ENCODE data around the gene CLIC6. TPM values are rescaled to one million over a fixed set of nuclear protein-coding genes. Genes with fewer than 3 reads are reported as not detected.
A peak's percentile ranks its signal among the peaks of the same experiment; 100 is the strongest.

Gene CLIC6
- total RNA-seq, 1 experiment from 2014 or later, result not detected

DNA sequence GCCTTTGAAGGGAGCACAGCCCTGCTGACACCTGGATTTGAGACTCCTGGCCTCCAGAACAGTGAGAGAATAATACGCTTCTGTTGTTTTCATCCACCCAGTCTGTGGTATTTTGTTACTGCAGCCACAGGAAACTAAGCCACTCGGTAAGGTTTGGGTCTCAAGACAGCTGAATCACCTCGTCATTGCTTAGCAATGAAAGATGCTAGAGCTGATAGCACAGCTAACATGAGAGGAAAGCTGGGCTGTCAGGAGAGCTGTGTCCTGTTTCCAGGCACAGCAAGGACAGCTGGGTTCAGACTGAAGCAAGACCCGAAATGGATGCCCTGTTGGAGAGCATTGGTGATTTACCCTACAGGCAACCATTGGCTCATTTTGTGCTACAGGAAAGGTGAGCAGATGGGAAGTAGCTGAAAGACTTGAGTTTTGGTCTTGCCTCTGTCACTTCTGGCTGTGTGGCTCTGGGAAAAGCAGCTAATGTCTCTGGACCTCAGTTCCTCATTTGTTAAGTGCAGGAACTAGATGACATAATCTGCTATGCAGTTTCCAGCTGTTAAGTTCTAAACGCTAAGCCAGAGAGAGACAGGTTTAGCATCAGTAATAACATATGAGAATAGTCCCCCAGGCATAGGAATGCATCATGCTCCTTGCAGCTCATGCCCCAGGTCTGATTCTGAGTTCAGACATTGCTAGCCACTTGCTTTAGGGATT is 58.0 kb downstream of the CLIC6 start:
- peak; percentile 75 for DNase-seq (ENCODE audit: low read depth)

DNA sequence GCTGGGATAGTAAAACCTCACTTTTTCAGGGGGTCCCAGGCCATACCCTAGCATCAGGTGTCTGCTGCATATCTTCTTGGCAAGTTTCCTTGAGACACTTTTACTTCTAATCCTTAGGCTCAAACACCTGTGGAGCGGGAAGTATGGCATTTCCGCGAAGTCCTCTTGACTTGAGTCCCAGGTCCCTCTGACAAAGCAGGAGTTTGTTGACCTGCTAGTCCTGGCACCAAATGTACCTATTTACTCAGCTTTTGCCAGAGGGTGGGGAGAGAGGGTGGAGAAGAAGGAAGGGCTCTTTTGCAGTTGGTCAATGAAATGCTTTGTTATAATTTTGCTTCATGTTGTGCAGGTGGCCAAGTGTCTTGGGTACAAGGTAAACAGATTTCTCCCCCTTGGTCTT is 59.7 kb downstream of the CLIC6 start:
- DNase-seq (ENCODE audit: low read depth), result no peak

DNA sequence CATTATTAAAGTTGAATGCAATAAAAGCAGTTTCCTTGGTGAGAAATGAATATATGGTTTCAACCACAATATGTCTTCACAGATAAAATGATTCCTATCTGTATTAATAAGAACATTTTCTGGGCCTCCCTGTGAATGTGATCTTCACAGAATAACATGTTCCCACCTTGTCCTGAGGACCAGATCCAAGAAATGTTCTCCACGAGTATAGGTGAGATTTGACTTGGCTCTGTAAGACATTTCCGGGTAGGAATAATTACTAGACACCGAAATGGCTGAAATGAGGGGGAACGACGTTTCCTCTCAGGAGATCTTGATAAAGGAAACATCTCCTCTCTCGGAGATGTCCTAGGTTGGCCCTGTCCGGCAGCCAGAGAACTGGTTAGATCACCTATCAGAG is 61.4 kb downstream of the CLIC6 start:
- DNase-seq (ENCODE audit: low read depth), result no peak

DNA sequence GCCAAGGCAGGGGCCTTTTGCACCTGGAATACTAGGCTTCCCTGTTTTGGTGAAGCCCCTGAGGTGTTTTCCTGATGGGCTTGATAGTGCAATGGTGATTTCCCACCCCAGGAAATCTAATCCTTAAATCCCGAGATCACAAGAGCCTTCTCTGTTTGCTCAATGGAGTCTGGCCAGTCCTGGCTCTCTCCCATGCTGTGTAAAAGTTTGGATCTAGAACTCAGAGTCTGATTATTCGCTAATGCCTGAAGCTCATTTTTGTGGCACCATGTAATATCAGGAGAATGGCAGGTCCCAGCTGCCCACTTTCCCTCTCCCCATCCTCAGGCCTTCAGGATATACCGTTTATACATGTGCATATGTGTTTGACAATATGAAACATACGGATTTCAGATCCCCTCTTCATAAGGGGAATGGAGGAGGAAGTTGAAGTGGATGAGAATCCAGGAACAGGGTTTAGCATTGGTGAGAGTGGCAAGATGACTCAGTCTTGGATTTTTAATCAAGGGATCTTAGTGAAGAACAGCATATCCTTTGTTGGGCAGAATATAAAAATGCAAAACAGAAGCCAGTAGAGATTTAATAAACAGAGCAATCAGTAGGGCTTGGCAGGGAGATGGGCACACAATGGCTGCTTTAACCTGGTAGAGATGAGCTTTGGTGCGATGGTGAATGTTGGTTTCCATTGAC is 62.1 kb downstream of the CLIC6 start:
- peak; percentile 32 for DNase-seq (ENCODE audit: low read depth)

DNA sequence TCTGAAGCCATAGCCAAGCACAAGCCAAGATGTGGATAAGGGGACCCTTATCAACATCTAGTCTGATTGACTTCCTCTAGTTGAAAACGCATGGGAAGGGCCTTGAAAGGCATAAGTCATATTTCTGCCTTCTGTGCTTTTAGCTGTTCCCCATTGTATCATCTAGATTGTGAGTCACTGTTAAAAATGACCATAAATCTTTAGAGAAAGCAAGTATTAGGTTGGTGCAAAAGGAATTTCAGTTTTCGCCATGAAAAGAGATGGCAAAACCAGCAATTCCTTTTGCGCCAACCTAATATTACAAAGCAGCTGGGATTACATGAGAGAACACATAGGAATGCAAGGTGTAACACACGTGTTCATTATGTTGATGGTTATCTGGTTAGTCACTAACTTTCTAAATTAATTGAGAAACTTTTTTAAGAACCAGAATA is 63.6 kb downstream of the CLIC6 start:
- DNase-seq (ENCODE audit: low read depth), result peak; percentile 34

DNA sequence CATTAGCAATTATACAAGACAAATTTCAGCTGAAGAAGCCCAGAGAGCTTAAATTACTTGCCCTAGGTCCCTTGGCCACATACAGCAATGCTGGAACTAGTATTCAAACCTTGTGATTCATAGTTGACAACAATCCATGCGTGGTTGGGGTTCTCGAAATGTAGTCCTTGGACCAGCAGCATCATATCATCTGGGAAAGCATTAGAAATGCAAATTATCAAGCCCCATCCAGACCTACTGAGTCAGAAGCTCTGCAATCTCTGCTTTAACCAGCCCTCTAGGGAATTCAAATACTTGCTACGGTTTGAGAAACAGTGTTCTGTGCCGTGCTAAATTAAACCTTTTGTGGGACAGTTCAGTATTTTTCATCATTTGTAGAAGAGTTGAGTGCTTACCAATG is 65.1 kb downstream of the CLIC6 start:
- DNase-seq (ENCODE audit: low read depth), result no peak

DNA sequence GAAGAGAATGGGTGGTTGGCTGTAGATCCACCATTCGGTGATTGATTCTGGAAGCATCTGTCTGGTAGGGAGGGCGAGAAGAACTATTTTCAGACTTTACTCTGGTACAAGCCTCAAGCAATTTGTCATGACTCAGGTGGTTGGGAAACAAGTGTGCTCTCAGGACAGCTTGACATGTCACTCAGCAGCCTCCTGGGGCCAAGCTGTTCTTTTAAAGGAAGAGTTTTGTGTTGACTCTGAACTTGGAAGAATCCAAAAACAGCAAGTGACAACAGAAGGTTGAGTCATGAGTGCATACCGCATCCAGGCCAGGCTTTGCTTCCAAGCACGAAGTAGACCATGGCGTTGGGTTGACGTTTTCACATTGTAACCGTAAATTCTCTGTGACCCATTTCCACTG is 65.9 kb downstream of the CLIC6 start:
- peak; percentile 85 for DNase-seq (ENCODE audit: low read depth)

DNA sequence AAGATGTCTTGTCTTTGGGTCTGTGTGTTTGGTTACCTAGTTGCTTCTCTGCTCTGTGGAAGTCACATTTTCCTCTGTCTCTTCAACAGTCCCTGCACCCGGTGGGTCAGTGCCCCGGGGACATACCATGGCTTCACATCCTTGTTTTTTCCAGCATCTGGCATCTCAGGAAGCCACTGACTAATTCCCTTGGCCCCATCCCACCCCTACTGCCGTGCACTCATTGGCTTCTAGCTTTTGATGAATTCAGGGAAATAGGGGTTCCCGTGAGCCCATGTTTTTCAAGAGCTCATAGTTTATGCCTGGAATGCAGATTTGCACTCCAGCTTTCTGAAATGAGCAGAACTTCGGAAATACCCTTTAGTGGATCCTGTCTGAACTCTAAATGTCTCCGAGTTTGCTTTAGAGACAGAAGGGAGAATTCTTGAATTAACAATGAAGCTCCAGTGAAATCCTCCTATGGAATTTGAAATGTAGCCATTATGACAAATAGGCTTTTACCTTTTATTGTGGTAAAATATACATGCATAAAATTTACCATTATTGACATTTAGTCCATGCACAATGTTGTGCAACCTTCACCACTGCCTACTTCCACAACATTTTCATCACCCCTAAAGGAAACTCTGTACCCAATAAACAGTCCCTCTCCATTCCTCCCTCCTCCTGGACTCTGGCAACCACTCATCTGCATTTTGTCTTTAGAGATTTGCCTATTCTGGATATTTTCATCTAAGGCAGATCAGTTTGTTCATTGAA is 67.5 kb downstream of the CLIC6 start:
- peak; percentile 85 for DNase-seq (ENCODE audit: low read depth)

DNA sequence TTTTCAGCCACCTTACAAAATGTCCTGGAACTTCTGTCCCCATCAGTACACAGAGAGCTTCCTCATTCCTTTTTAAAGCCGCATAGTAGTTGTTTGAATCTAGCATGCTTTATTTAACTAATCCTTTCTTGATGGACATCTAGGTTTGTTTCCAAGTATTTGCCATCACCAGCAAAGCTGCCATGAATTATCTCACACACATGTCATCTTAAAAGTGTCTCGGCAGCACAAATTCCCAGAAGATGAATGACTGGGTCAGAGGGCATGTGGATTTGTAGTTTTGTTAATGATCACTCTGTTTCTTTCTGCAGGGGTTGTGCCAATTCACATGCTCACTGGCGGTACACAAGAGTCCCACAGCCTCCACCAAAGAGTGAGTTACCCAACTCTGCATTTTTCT is 68.3 kb downstream of the CLIC6 start:
- DNase-seq (ENCODE audit: low read depth), result no peak

DNA sequence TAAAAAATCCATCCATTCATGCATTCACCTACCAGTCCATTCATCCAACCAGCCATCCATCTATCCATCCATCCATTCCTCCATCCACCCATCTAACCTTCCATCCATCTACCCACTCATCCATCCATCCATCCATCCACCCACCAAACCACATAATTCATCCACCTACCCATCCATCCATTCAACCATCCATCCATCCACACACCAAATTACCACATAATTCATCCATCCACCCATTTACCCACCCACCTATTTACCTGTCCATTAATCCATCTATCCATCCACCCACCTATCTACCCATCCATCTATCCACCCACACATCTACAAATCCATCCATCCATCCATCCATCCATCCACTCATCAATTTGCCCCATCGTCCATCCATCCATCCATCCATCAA is 71.4 kb downstream of the CLIC6 start:
- DNase-seq (ENCODE audit: low read depth), result no peak

DNA sequence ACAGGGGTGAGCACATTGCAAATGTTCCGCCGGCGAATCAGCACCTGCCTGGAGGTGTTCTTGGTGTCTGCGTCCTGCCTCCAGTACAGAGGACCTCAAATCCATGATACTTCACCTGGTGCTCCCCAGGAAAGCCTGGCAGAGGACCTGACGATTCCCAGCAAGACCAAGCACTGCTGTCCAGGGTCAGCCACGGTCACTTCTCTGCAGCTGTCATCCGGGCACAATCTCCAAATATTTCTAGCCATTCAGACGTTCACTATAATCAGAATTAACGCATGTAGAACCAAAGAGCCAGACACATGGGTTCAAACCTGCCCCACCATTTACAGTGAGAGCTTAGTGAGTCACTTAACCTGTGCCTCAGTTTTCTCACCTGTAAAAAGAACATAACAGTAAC is 74.5 kb downstream of the CLIC6 start:
- DNase-seq (ENCODE audit: low read depth), result no peak

DNA sequence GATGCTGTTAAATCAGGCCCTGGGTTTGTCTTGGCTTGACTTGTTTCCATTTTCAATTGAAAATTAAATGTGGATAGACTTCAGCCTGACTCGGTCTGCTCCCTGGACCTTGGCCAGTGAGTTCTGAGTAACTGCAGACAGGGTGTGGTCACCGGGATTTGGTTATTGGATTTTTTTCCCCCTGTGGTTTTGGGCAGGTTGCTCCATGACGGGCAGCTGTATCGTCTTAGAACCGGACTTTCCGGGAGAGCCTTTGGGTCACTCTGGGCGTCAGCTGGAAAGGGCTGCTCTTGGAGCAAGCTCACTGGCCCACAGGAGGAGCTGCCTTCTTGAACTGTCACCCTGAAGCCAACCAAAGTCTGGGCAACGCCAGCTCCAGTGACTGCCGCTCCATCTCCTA is 75.0 kb downstream of the CLIC6 start:
- DNase-seq (ENCODE audit: low read depth), result peak; percentile 94

DNA sequence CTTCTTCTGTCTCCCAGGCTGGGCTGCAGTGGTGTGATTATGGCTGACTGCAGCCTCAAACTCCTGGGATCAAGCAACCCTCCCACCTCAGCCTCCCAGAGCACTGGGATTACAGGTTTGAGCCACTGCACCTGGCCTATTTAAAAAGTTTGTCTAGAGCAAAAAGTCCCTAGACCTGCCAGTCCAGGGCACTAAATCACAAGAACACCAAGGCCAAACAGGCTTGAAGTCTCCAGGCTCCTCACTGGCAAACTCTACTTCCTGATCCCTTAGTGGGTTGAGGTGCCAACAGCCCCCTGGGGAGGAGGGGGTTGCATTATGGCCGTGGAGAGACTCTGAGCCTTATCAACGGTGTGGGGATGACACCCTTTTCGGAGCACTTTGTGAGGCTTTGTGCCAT is 76.0 kb downstream of the CLIC6 start:
- no peak for DNase-seq (ENCODE audit: low read depth)

DNA sequence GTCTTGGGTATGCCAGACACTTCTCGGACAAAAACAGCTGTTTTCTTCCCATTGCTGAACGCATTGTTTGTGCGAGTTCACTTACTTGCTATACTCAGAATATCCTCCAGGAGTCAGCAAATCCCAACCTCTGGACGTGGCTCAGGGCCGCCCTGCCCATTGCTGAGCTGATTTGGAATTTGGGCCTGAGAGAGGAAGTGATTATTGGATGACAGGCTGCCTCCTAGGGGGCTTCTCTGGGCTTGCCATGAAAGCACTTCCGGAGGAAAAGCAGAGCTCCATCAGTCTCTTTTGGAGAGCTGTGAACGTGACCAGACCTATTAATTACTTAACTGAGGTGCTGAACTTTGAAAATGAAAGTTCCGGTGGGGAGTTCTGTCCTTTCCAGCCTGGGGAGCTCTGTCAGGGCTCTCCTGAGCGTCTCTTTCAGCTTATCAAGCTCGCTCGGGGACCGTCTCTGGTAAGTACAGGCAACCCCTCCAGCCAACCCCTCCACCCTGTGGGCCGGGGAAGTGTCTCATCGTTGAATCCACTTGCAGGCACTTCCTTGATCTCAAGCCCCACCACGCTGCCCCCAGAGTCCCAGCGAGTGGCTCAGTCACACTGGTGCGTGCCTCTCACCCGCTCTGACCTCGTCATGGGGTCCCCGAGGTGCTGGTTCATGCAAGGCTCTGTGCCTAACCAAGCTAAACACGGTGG is 76.9 kb downstream of the CLIC6 start:
- peak; percentile 84 for DNase-seq (ENCODE audit: low read depth)

DNA sequence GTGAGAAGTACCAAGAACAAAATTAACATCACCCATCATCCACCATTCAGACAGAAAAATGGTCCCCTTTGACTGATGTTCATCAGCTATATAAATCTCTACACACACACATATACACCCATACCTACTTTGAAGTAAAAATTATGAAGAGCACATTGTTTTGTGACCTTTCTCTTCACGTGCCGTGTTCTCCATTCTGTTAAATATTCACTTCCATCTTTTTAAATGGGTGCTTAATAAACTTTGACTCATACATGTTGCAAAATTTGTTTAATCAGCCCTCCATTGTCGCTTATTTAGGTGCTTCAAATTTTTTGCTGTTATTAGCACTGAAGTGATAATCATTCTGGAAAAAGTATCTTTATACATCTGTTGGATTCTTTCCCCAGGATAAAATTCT is 80.1 kb downstream of the CLIC6 start:
- DNase-seq (ENCODE audit: low read depth), result no peak

DNA sequence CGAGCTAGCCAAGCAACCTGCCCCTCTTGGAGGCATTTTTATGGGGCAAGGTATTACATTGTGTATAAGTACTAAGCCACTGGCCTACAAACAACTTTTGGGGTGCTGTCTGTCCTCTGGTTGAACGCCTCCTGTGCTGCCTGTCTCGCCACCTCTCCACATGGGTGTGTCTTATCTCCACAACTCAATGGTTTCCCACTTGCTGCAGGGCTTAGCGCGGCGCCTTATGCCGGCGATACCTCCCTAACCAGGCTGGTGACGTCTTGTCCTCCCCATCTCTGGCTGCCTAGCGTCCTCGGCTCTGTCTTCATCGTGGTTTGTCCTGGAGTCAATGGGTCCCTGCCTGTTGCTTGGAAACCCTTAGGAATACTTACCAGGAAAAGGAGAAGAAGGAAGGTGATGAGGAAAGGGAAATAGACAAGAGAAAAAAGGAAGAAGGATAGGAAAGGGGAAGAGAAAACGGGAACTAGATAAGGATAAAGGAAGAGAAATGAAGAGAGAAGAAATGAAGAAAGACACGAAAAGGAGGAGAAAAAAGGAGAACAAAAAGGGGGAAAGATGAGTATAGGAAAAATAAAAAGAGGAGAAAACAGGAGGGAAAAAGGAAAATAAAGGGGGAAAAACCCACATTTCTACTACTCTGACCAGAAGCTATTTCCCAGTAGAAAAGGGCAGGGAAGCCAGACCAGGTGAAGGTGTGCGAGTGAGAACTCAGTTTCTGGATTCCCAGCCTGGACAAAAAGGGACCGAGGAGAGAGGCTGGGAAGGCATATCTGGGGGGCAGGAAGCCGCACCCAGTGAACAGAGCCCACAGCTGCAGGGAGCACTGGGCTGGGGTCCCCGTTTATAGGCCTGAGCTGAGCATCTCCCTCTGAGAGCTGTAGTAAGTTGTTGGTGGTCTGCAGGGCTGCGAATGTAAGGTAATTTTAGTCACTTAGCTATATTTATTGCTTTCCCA is 86.2 kb downstream of the CLIC6 start:
- no peak for DNase-seq (ENCODE audit: low read depth)

DNA sequence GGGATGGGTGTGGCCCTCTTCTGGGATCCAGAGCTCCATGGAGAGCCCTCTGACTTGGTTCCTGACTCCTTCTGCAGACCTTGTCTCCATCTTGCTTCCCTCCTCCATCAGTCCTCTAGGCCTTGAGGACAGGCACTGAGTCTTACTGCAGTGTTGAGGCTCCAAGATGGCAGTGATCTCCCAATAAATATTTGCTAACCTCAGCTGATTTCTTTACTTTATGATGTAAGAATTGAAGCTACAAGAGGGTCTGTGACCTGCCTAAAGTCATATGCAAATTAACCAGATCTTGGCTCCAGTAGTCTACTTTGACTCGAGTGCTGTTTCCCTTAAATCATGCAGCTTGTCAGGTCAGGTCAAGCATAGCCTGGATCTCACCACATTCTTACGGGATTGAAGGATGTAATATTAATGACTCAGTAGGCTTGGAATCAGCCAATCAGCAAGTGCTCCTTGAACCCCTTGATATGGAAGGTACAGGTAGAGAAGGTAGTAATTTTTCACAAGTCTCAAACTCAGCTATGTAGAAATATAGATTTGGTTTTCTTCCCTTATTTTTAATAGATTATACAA is 93.0 kb downstream of the CLIC6 start:
- peak; percentile 14 for DNase-seq (ENCODE audit: low read depth)

DNA sequence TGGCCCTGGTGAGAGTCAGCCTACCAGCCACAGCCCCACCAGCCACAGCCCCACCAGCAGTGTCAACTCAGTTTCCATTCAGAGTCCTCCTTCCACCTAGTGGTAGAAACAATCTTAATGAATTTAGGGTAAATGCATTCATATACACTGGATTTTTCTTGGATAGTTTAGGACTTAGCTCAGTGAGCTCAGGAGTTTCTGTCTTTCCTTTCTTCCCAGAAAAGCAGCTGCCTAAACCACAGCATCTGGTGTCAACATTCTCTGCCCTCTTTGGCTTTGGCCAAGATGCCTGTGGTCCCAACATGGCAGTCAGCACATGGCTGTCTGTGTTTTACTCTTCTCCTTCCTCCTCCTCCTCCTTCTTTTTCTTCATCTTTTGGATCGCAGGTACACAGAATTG is 94.0 kb downstream of the CLIC6 start:
- peak; percentile 79 for DNase-seq (ENCODE audit: low read depth)

DNA sequence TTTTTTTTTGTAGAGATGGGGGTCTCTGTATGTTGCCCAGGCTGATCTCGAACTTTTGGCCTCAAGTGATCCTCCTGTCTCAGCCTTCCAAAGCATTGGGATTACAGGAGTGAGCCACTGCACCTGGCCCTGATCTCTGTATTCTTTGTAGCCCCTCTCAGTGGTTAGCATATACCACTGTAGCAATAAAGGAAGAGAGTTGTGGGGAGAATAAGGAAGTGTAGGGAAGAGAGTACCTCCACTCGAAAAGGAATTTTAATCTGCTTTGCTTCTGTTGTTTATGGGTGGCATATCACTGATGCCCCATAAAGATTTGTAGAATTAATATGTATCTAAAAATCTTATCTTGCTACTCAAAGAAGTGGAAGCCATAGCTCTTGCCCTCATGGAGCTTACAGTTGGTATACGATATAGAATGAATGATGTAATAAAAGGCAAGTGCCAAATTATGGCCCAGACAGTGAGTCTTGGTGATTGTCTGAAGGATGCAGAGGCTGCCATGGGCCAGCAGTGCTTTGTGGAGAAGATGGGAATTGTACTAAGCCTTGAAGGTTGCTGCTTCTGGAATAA is 96.0 kb downstream of the CLIC6 start:
- no peak for DNase-seq (ENCODE audit: low read depth)

DNA sequence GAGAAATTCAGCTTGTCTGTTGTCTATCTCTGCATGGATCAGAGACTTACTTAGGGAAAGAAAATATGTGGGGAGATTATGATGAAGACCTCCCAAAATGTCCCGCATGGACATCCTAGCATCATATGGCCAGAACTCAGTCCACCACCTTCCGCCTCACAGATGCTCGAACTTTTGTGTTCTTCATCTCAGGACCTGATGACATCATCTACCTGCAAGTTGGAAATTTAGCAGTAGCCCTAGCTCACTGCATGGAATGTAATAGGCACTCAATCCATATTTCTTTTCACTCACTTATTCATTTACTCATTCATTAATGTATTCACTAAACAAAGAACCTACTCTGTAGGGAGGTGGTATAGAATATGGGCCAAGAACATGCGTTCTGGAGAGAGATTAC is 96.8 kb downstream of the CLIC6 start:
- no peak for DNase-seq (ENCODE audit: low read depth)
